Left lung (tissue), 10 donors: ENCODE measurements around the gene CCDC92B. TPM values are rescaled to one million over a fixed set of nuclear protein-coding genes. Genes with fewer than 3 reads are reported as not detected.
A peak's percentile ranks its signal among the peaks of the same experiment; 100 is the strongest.
"Not testable (repeated sequence)": the region's sequence is repeated elsewhere in the genome, so short reads cannot be mapped to it uniquely, and the experiment has no call there.

ENCODE experiments used
- ATAC-seq: fragments of 200-7000 bp; cut with Tn5 transposase; one replicate; pipeline ENCODE4 v1.9.1; 2020; ENCODE audit warnings: moderate library complexity
- DNase-seq, 4 donors: peaks; one replicate each; pipeline ENCODE4 v3.0.0-alpha.2; 2013 to 2020
- H3K27ac ChIP-seq, 2 donors: fragments of 200-600 bp; sonication (generic) in 1 of 2; one replicate each; pipeline versions ENCODE4 v1.5.0 to v1.8.0; 2020 to 2021
- H3K27me3 ChIP-seq, 2 donors: fragments of 200-600 bp; sonication (generic) in 1 of 2; one replicate each; pipeline versions ENCODE4 v1.5.0 to v1.8.0; 2020 to 2021
- H3K36me3 ChIP-seq, 2 donors: fragments of 200-600 bp; sonication (generic) in 1 of 2; one replicate each; pipeline versions ENCODE4 v1.5.0 to v1.8.0; 2020 to 2021
- H3K4me1 ChIP-seq, 2 donors: fragments of 200-600 bp; one replicate each; pipeline ENCODE4 v1.8.0; 2021
- H3K4me3 ChIP-seq, 2 donors: fragments of 200-600 bp; sonication (generic) in 1 of 2; one replicate each; pipeline versions ENCODE4 v1.5.0 to v1.8.0; 2020 to 2021; ENCODE audit warnings: mild to moderate bottlenecking in 1 of 2
- H3K9me3 ChIP-seq, 2 donors: fragments of 200-600 bp; sonication (generic) in 1 of 2; one replicate each; pipeline versions ENCODE4 v1.5.0 to v1.8.0; 2020 to 2021
- intact Hi-C, 2 donors: fragments of 100-400 bp; cut with DNase I; formaldehyde crosslinking; loops; one replicate each; pipeline versions ENCODE4 v1.11.2 to v1.14.2; 2022
- polyA plus RNA-seq, 6 donors: library from polyadenylated mRNA; unstranded; fragments of 120-200 nt; gene quantifications; one replicate each; pipeline ENCODE4 v1.2.1, GENCODE V29; 2013; ENCODE audit not compliant: insufficient read length in 6 of 6
- total RNA-seq, 2 donors: library from RNA; stranded (reverse); fragmentation: NEBNext Ultra II Directional; extraction: Animal tissue kit (Norgen Biotek cat#: 25700); gene quantifications; one replicate each; pipeline ENCODE4 v1.2.1, GENCODE V29; 2021
- TF ChIP-seq, protein P1 (sequence below), 2 donors: fragments of 200-600 bp; sonication (generic) in 1 of 2; IDR thresholded peaks; one replicate each; pipeline versions ENCODE4 v1.5.0 to v1.8.0; 2021; ENCODE audit warnings: antibody characterized with exemption in 2 of 2
- donor health status: DM: no; HTN: yes; CAD: no.
- donor health status: DM: no; HTN: no; CAD: no.

The CCDC92B gene
- total and polyA plus RNA-seq, 8 donors, result 0.15 to 0.41 (median 0.25) TPM

DNA sequence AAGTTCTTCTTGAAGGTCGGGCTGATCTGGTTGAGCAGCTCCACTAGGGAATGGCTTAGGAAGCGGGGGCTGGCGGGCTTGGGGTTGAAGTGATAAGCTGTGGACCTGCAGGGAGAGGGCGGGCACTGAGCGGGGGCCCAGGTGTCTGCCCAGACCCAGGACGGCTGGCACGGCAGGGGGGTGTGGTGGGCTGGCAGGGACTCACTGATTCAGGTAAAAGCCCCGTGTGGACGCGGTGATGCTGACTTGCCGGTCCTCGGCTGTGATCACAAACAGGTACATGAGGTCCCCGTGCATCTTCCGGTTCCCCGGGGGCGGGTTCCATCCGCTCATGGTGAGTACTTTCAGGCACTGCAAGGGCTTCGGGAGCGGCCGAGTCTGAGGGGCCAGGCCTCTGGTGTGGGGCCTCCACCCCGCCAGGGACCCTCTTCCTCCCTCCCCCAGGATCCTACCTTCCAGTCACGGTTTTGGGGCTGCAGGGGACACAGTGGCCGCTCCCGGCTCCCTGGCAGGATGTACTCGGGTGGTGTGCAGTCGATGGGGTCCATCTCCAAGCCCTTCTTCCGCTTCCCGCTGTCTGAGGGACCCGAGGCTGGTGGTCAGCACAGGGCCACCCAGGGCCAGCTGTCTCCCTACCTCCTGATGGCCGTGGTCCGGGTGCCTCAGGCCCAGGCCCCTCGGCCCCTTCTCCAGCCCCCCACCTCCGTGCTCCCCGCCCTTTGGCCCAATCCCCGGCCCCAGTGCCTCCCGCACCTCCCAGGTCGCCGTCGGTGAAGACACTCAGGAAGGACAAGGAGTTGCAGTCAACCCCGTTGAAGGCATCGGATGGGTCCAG lies 48.1 kb downstream of the CCDC92B start:
- Histone ChIP-seq H3K4me1 (no peaks in the 10 kb centered on the region), H3K4me3 (no peak overlapping the region), H3K9me3 (no peaks in the 10 kb centered on the region), H3K27me3 (no peaks in the 10 kb centered on the region), H3K36me3 (peaks cover 0 to 83% of the 10 kb centered on the region in 2 donors), H3K27ac (no peak overlapping the region)
- intact Hi-C loops, result no loop called here
- DNase-seq, result peak in 2 of 4 donors; percentile 29 to 76
- no peak for ATAC-seq
- TF ChIP-seq, protein P1, sequence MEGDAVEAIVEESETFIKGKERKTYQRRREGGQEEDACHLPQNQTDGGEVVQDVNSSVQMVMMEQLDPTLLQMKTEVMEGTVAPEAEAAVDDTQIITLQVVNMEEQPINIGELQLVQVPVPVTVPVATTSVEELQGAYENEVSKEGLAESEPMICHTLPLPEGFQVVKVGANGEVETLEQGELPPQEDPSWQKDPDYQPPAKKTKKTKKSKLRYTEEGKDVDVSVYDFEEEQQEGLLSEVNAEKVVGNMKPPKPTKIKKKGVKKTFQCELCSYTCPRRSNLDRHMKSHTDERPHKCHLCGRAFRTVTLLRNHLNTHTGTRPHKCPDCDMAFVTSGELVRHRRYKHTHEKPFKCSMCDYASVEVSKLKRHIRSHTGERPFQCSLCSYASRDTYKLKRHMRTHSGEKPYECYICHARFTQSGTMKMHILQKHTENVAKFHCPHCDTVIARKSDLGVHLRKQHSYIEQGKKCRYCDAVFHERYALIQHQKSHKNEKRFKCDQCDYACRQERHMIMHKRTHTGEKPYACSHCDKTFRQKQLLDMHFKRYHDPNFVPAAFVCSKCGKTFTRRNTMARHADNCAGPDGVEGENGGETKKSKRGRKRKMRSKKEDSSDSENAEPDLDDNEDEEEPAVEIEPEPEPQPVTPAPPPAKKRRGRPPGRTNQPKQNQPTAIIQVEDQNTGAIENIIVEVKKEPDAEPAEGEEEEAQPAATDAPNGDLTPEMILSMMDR (IDR thresholded peaks at IDR 0.05), result no peak

DNA sequence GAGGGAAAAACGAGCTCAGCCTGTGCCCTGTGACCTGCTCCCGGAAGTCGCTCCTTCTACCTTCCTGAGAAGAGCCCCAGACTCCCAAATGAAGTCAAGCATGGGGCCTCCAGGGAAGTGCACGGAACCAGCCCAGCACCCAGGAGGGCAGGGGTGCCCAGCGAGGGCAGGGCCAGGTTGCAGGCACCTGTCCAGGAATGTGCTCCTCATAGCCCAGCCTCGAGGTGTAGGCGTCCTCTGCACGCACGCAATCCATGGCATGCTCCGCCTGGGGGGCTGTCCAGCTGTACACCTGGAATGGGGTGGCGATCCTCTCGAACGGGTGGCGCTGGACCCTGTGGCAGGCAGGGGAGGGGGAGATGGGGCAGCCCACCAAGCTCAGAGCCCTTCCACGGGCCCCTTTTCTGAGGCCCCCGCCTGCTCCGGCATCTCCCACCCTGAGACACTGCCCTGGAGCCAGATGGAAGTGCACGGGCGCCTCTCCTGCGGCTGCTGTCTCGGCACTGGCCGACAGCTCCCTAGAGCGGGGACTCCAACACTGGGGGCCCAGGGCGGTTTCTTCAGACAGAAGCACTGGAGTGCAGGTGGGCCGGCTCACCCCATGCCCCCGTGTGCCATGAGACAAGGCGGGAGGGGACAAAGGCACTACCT lies 48.8 kb downstream of the CCDC92B start:
- no peak for ATAC-seq
- Histone ChIP-seq H3K4me1 (no peaks in the 10 kb centered on the region), H3K9me3 (no peaks in the 10 kb centered on the region), H3K4me3 (no peak overlapping the region), H3K36me3 (peaks cover 0 to 91% of the 10 kb centered on the region in 2 donors), H3K27ac (no peak overlapping the region), H3K27me3 (no peaks in the 10 kb centered on the region)
- intact Hi-C loops, result no loop called here
- peak in 2 of 4 donors; percentile 22 to 75 for DNase-seq
- TF ChIP-seq, protein P1 (IDR thresholded peaks at IDR 0.05), result no peak

DNA sequence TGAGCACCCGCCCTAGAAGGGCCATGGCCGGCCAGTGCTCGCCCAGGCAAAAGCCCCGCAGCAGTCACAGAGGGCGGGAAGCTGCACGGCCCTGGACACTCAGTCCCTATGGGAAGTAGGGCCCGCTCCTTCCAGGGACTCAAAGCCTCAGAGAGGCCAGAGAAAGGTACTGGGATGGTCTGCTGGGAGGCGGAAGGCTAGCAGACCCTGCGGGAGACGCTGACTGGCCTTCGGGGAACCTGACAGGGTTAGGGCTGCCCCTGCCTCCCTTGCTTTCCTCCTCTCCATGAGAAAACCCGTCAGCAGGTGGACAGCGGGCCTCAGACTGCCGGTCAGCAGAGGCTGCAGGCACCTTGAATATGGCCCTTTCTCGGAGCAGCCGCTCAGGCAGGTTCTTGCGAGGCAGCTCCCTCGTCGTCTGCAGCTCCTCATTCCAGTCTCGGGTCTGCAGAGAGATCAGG lies 49.4 kb downstream of the CCDC92B start:
- no peak overlapping the region for H3K4me3 ChIP-seq
- H3K9me3 ChIP-seq, result no peaks in the 10 kb centered on the region
- ATAC-seq, result no peak
- H3K27me3 ChIP-seq, result no peaks in the 10 kb centered on the region
- intact Hi-C loops, result no loop called here
- H3K36me3 ChIP-seq, result peaks cover 0 to 97% of the 10 kb centered on the region in 2 donors
- no peaks in the 10 kb centered on the region for H3K4me1 ChIP-seq
- no peak overlapping the region for H3K27ac ChIP-seq
- peak in 2 of 4 donors; percentile 22 to 60 for DNase-seq
- TF ChIP-seq, protein P1 (IDR thresholded peaks at IDR 0.05), result no peak

DNA sequence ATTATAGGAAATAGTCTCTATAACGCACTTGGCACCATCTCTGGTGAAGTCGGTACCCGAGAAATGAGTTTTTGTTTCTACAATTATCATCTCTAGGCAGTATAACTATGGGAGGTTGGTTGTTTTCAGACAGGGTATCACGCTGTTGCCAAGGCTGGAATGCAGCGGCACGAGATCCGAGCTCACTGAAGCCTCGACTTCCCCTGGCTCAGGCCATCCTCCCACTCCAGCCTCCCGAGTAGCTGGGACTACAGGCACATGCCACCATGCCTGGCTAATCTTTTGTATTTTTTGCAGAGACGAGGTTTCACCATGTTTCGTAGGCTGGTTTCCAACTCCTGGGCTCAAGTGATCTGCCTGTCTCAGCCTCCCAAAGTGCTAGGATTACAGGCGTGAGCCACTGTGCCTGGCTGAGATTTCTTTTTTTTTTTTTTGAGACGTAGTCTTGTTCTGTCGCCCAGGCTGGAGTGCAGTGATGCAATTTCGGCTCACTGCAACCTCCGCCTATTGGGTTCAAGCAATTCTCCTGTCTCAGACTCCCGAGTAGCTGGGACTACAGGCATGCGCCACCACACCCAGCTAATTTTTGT lies 50.1 kb downstream of the CCDC92B start:
- H3K27ac ChIP-seq, ATAC-seq, intact Hi-C loops, H3K9me3 ChIP-seq, H3K4me3 ChIP-seq, H3K4me1 ChIP-seq, H3K27me3 ChIP-seq: not testable (repeated sequence)
- DNase-seq, result peak in 2 of 4 donors; percentile 18 to 39
- peaks cover 0 to 100% of the 10 kb centered on the region in 2 donors for H3K36me3 ChIP-seq

DNA sequence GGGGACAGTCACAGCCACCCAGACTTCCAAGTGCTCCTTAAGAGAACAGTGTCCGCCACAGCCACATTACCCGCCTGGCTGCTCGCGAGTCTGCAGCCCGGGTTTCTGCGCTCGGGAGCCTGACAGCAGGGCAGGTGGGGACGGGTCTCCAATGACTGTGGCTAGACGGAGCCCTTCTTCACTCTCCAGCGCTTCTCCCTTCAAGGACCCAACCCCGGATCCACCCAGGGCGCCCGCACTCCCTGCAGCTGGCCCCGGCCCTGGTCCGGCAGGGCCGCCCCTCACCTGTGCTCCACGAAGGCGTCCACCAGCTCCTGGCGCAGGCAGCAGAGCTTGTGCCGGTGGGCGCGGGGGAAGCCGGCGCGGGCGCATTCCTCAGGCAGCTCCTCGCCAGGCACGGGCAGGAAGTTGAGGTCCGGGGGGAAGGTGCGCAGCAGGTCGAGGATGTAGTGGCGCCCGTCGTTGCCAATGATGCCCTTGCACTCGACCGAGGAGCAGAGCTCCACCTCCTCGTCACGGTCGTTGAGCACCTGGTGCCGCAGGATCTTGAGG lies 51.8 kb downstream of the CCDC92B start:
- intact Hi-C loops, result no loop called here
- Histone ChIP-seq H3K27me3 (no peaks in the 10 kb centered on the region), H3K36me3 (peaks cover 0 to 100% of the 10 kb centered on the region in 2 donors), H3K9me3 (no peaks in the 10 kb centered on the region), H3K4me1 (no peaks in the 10 kb centered on the region), H3K4me3 (no peak overlapping the region), H3K27ac (no peak overlapping the region)
- ATAC-seq (no peak), DNase-seq (peak in 2 of 4 donors; percentile 29 to 77)
- TF ChIP-seq, protein P1 (IDR thresholded peaks at IDR 0.05), result no peak
